ENCODE measurements around the gene ANO8.

DNA sequence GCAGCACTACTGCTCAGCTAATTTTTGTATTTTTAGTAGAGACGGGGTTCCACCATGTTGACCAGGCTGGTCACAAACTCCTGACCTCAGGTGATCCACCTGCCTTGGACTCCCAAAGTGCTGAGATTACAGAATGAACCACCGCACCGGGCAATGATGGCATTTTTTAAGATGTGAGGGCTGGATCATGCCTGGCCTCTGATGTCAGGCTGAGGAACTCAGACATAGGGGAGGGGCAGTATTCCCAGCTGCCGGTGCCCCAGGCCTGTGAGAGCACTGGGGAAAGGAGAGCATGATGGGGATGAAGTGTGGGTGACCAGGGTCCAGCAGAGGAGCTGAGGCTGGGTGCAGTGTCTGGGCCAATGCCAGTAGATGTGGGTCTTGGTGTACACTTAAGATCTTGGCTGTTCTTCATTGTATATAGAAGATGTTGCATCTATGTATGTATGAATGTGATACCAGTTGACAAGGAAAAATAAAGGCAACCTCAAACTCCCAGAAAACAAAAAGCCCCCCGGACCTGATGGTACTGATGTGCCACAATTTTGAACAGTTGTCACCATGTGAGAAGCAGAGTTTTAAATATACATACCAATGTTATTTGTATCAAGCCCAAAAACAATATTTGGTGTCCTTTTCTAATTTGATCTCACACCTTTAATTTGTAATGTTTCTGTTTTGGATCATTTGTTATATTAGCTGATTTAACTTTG lies 45.9 kb upstream of the ANO8 start:
- no peak for TF ChIP-seq EP300 (IDR thresholded peaks at IDR 0.05)
- TF ChIP-seq, protein P1, sequence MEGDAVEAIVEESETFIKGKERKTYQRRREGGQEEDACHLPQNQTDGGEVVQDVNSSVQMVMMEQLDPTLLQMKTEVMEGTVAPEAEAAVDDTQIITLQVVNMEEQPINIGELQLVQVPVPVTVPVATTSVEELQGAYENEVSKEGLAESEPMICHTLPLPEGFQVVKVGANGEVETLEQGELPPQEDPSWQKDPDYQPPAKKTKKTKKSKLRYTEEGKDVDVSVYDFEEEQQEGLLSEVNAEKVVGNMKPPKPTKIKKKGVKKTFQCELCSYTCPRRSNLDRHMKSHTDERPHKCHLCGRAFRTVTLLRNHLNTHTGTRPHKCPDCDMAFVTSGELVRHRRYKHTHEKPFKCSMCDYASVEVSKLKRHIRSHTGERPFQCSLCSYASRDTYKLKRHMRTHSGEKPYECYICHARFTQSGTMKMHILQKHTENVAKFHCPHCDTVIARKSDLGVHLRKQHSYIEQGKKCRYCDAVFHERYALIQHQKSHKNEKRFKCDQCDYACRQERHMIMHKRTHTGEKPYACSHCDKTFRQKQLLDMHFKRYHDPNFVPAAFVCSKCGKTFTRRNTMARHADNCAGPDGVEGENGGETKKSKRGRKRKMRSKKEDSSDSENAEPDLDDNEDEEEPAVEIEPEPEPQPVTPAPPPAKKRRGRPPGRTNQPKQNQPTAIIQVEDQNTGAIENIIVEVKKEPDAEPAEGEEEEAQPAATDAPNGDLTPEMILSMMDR (IDR thresholded peaks at IDR 0.05) = no peak

Measured in upper lobe of left lung (tissue), 4 donors.